GM19455 (cell line): ENCODE results near the gene BCL2.

ENCODE experiments used
- ATAC-seq: cut with Tn5 transposase; IDR thresholded peaks from one replicate; pipeline ENCODE4 v1.9.1; 2021; ENCODE audit not compliant: unreplicated experiment

Gene BCL2

DNA sequence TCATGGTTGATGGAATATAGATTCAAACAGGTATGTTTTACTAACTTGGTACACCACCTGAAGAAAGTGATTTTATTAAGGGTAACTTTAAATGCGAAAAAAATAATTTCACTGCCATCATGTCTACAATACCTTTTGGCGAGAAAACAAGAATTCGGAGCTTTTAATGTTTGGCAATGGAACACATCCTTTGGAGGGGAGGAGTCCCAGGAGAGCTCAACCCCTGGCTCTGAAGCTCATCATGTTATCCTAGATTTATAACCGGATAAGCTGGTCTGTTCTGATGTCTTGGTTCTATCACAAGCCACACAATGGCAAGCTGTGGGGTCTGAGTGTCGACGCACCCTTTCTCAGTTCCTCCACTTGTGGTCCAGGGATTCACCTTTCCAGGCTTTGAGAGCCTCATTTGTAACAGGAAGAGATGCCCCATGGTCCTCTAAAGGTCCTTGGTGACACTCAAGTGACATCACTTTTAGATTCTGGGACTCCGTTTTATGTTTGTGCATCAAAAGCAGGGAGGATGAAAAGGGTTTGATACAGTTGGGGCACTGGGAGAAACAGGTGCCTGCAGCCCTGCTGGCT, 172.7 kb downstream of the BCL2 start:
- no peak for ATAC-seq

DNA sequence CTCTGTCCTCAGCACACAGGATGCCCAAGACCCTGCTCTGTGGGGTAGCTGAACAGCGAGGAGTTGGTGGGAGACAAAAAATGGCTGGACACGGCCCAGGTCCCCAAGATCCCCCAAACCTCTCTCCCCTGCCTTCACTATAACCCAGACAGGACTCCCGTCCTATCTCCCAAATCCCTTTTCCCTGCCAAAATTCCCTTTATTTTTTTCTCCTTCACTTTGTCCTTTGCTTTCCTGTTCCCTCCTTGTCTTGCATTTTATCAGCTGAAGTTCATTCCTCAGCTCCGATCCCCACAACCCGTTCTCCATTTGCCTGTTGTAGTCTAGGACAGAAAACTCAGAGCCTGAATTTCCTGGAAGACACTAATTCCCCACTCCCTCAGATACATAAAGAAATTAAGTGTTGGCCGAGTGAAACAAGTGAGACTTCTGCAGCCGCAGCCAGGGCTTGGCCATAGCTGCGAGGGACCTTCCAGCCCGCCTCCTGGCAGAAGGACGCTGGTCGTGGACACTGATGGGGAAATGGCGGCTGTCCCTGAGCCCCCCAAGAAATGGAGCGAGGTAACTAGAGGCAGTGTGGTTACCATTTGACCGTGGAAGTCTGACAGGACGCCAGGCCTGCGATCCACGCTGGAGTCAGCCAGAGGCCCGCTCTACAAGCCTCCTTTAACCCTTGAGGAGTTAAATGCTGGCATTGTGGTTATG, 173.6 kb downstream of the BCL2 start:
- ATAC-seq: no peak

DNA sequence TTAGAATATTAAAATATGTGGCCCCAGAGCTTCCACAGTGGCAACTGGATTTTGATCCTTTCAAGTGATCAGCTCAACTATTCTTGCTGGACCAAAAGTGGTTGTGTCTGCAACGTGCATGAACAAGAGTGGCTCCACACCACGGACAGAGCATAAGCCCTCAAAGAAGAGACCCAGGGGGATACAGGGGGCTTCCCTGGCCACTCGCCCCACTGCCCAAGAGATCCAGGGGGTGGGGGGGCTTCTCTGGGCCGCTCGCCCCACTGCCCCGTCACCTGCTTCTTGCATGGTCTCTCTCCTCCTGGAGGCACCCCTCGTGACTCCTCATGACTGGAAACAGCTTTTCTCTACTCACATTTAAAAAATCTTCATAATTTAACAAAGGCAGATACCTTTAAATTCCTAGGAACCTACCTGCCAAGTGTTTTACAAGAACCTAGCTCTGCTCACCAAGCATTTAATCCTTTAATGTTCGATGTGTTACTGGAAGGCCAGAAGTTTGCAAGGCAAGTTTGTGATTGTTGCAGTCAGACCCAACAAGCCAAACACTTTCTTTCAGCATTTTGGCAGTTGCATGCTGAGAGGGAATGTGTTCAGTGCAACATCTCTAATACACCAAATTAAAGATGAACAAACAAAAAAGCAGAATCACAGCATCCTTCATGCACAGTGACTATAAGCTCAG, 174.3 kb downstream of the BCL2 start:
- no peak for ATAC-seq

DNA sequence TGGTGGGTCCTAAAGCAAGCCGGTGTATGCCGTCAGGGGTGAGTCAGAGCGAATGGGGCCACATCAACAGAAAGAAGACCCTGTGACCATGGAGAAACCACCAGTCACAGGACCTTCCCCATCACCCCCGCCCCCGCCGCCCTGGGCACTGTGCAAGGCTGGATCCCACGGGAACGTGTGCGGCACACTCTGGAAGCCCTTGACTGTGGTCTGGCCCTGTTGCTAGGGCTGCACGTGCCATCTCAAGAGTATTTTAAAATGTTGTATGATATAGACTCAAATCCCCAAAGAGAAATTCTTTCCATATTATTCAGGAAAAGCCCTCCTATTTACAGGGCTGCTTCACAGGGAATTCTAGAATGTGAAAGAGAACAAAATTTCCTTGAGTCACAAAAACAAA, 174.8 kb downstream of the BCL2 start:
- ATAC-seq: no peak

DNA sequence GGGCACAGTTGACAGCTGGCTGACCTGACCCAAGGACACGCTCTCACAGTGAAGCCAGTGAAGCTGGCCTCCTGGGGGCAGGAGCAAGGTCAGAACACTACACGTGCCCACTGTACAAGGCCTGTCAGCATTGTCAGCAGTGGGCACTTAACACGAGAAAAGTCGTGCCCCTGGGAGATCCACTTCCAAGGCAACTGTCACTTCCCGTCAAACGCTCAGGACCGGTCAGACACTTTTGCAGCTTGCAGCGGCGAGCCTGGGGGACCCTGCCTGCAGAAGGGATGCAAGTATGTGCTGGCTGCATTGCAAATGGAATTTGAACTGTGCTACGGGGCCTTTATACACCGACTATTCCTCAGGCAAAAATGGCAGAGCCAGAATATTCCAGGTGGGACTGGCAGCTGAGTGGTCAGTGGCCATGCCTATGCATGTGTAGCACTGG, 176.2 kb downstream of the BCL2 start:
- no peak for ATAC-seq

DNA sequence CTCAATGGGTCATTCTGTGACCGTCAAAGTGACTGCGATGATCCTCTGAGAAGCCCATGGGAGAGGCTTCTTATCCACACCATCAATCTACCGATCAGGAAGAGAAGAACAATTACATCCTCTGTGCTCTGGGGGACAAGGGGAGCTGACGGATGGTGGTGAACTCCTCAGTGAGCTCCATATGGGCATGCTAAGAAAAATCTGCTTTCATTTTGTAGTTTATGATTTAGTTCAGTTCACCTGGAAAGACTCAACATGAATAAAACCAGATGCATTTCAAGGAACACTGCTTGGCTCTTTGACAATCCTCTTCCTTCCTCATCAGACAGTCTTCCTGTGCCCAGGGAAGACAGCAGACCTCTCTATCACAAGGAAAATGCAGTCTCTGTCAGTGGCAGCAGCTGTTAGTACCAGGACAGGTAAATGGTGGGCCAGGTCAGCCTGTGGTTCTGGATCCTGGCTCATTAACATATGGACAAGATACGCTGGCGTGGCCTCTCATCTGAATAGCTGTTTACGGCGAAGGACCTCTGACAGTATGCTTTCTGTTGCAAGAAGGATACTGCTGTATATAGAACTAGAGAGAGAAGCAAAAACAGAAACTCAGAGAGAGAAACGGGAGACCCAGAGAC, 176.9 kb downstream of the BCL2 start:
- ATAC-seq: no peak

DNA sequence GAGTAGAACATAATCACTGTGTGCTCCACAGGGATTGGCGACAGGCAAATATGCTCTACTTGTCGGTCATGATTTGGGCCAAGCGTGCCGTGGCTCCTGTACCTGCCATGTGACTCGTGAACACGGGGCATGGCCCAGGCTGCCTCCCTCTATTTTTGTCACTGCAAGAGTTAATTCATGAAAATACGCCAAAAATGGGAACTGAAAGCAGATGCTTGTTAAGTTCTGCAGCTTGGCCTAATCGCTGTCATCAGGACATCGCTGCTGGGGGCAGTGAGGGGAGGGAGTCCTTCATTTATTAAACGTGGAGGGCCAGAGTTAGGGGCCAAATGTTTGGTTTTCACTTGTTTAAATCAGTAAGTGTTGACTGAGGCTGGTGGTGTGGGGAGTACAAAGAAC, 177.8 kb downstream of the BCL2 start:
- peak; percentile 53 for ATAC-seq

DNA sequence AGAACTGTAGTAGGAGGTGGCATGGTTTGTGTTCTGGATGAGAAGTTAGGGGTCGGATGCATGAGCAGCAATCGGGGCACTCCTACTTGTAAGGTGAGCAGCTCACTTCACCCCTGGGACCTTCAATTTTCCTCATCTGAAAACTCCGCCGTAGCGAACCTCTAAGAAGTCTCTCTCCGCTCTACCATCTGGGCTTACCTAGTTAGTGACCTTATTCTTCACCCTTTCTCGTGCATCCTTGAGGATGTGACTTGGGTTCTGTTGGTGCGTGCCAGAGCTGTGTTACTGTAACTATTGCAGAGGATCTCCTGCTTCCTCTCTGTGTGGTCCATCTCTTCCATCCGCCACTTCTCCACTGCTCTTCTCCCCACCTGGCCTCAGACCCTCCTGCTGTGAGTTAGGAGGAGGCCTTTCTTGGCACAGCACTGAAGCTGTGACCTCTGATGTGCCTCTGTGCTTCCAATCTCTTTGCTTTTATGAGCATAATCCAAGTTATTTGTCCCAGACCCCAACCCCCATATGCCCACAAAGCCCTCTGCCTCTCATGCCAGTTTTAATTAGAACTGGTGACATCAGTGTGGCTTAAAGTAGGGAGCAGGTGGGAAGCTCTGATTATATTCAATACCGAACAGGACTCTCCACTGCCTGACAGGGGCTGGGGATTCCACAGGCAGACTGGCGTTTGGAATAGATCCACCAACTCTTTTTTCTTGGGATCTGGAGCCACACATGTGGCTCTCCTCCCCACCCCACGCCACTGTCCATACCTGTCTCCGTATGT, 178.4 kb downstream of the BCL2 start:
- no peak for ATAC-seq

DNA sequence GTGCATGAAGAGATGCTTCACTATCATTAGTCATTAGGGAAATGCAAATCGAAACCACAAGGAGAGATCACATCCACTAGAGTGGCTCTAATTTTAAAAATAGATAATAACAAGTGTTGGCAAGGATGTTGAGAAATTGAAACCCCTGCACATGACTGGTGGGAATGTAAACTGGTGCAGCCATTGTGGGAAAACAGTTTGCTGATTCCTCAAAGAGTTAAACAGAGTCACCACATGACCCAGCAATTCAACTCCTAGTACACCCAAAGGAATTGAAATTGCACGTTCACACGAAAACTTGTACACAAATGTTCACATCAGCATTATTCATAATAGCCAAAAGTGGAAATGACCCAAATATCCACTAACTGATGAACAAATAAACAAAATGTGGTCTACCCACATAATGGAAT, 179.5 kb downstream of the BCL2 start:
- no peak for ATAC-seq

DNA sequence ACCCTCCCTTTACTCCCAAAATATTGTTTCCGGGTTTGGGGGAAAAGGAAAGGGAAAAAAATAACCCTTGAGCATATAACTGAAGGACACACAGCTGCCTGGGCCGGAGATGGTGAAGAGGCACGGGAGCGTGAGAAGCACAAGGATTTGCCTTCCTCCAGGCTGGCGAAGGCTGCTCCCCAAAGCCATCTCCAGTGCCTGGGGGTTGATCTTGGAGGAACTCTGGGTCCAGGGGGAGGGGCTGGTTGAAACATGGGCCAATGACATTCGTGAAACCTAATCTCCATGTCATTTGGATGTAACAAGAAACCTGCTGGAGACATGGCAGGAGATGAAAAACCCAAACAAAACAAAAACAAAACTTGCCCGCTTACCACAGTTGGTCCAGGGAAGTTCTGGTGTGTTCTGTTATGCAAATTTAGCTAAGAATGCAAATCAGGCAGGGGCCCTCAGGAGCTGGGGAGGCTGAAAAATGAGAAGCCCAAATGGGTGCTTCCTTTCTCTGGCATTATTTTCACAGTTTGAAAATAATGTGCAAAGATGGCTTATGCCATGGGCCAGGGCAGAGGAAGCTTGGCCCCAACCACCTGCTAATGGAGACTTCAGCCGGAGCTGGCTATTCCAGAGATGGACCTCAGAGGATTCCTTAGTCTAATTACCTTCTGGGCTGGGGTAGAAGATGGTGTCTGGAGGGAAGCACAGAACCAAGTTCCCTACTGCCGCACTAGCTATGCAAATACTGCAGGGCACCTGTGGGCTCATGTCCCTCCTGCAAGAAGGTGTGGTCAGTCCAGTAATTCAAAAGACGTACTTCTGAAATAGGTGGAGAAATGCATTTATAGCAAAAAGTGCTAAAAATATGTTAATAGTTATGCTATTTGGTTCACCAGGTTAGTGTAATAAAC, 180.9 kb downstream of the BCL2 start:
- peak; percentile 62 for ATAC-seq

DNA sequence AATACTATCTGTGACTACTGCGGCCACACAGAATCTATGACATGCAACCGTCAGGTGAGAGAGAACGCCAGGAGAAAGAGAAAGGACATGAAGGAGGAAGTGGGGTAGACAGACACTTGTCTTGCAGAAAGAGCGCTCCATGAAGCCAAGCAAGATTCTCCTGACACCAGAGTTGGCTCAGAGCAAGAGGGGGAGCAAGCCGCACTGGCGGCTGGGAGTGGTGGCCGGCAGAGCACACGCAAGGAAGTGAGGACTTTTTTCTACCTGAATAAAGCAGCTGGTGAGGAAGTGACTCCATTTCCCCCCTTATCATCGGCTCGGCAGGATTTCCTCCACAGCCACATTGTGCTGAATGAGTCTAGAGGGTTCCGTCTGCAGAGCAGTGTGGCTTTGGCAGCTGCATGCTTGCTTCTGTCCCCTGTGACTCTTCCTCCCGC, 181.6 kb downstream of the BCL2 start:
- no peak for ATAC-seq

DNA sequence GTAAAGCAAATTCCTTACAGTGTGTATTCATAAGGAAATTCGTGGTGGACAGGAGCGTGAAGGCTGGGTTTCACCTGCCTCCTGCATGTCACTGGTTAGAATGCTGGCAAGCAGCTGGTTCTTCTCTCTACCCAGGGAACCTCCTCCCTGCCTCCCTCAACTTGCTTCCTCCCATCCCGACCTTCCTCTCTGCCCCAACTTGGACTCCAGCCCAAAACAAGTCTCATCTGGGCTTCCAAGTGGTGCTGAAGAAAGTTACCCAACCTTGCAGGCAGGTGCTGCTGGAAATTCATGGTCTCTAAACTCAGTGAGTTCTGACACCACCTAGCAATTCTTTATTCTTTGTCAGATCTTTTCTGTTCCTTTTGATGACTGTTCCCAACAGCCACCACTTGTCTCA, 184.5 kb downstream of the BCL2 start:
- ATAC-seq: no peak

DNA sequence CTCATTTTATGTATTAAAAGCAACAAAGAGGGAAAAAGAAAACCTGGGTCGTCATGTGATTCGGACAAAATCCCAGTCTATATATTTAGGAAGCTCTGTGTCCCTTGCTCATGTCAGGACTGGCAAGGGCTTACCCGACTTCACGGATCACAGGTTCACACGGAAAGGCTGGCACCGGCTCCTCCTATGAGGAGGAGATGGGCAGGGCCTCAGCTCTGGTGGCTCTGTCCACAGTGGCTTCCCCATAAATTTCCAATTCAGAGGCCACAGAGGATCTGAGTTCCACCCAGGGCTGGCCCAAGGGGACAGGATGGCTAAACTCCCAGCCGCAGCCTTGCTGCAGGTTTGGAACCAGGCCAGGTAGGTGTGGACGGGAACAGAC, 186.8 kb downstream of the BCL2 start:
- ATAC-seq: no peak

DNA sequence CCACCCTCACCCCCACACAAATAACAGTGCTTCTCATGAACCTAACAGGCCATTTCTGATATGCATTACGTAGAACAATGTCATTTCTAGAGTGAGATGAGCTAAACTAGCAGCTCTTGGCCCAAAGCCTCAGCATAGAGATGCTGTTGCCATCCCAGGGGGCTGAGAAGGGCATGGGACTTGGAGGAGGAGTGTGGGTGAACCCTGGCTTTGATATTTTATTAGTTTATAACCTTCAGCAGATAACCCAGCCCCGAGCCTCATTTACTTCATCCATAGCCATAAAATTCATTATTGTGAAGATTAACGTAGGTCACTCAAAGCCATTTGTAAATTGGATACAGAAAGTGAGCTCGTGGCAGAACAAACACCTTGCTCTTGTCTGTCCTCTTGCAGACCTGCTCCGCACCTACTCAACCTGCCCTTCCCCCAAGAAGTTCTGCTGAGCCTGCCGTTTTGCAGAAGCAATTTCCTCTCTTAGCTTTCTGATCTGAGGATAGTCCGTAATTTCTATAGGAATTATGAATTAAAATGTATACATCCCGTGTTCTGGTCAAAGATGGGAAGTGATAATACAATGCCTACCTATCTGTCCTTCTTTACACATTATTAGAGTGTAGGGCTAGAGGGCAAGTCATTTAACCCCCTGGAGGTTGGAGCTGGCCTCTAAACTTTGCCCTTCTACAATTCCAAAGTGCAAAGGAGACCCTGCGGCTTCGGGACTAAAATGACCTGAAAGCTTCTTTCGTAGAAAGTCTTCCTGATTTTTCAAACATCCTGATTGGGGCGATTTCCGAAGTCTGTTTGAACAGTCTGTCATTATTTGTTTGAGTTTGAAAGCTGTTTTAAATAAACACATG, 187.4 kb downstream of the BCL2 start:
- ATAC-seq: no peak

DNA sequence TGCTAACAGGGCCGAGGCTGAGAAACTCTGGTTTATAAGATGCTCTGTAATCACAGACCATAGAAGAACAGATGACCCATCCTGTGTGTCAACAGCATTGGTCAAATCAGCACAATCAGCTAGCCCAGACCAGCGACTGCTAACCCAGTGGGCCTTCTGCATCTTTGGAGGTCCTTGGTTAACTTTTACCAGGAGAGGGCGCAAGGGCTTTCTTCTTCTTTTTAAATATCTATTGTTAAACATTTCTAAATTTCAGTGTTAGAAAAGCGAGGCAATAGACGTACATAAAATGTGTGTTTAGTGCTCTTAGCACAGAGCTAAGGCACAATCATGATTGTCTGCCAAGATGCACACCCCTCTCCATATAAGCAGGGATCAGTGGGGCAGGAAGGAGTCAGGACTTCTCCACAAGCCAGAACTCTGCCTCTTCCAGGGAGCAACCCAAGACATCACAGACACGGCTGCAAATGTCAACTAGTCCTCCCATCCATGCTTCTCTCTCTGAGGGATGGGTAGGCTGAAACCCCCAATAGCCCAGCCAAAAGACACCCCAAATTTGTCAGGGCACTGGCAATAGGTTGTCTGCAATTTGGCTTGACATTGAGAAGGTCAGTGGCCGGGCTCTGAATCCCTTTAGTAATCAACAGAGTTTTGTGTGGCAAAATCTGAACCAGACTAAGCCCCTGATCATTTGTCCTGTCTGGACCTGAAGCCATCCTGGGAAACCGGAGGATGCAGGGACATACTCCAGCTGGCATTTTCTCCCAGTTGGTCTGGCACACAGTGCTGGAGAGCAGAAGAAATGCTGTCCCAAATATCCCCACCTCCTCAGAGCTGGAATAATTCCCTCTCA, 188.2 kb downstream of the BCL2 start:
- no peak for ATAC-seq

DNA sequence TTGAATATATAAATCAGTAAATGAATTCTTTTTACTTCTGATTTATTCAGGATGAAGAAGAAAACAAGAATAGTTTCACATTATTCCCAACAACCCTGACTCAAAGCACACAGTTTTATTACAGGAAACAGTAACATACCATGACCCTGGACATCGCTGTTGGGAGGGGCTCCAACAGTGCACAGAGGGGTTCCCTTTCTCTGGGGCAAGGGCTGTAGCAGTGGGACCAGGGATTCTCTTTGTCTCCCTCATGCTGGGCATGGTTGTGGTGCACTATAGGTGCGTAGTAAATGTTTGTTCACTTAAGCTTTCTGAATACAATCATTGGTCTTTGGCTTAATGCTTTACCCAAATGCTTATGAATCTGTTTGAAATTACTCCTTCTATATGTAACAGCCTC, 189.4 kb downstream of the BCL2 start:
- no peak for ATAC-seq

DNA sequence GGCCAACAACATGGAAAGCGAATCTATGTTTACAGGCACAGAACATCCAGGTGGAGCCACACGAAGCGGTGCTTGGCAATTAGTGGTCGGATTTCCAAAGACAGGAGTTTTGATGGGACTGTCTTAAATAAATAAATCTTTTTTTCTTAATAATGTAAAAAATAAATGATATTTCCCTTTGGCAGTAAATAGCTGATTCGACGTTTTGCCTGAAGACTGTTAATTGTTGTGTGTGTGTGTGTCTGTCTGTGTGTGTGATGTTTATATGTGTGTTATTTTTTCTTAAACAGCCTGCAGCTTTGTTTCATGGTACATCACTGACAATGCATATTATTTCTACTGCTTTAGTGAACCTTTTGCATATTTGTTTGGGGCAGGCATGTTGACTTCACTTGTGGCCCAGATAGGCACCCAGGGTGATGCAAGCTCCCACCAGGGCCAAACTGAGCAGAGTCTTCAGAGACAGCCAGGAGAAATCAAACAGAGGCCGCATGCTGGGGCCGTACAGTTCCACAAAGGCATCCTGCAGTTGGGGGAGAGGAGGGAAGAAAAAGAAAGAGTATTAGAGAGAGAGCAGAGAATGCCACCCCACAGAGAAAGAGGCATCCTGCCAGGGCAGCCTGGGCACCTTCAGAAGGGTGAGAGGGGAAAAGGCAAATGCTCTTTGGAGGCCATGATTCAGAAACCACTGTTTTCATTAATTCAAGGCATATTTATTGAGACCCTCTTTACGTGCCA, 191.2 kb downstream of the BCL2 start:
- ATAC-seq: no peak
